Stimulated activated CD8-positive, alpha-beta memory T cell treated with anti-CD3 and anti-CD28 coated beads, Interleukin-4, amount 100 ng/mL, for 1 hour (primary cell): Measurements from ENCODE around the gene NANOG.
"Not testable (repeated sequence)": the region's sequence is repeated elsewhere in the genome, so short reads cannot be mapped to it uniquely, and the experiment has no call there.

ENCODE experiments used
- DNase-seq, 2 donors: peaks; one replicate each; pipeline ENCODE4 v3.0.0-alpha.2; 2020; ENCODE audit warnings: low read depth in 2 of 2, low spot score in 1 of 2

Gene NANOG

GRCh38 chr12:7788884-7789528 lies at the start of gene NANOG:
Gene NANOG (plus strand): TSS chr12:7789402. CDS start chr12:7789615, 213 bp downstream.
- DNase-seq: not testable (repeated sequence)

GRCh38 chr12:7747246-7747645 lies 42.0 kb upstream of the NANOG start, which contains the start of gene CLEC4C:
Gene CLEC4C (minus strand): TSS chr12:7747375. CDS start chr12:7747348, 27 bp downstream.
- DNase-seq: no peak

GRCh38 chr12:7748852-7749251 lies 40.4 kb upstream of the NANOG start:
- DNase-seq: no peak

- DNase-seq: no peak
Measured at GRCh38 chr12:7749442-7749841, 39.8 kb upstream of the NANOG start.

GRCh38 chr12:7750350-7750749 lies 38.9 kb upstream of the NANOG start:
- DNase-seq: no peak

- no peak for DNase-seq
Measured at GRCh38 chr12:7751394-7751793, 37.8 kb upstream of the NANOG start.

- not testable (repeated sequence) for DNase-seq
Measured at GRCh38 chr12:7751941-7752922, 37.0 kb upstream of the NANOG start.

- DNase-seq: not testable (repeated sequence)
Measured at GRCh38 chr12:7755668-7756067, 33.5 kb upstream of the NANOG start.

- no peak for DNase-seq
Measured at GRCh38 chr12:7756993-7757392, 32.2 kb upstream of the NANOG start.

- no peak for DNase-seq
Measured at GRCh38 chr12:7758766-7759140, 30.4 kb upstream of the NANOG start.

GRCh38 chr12:7769999-7770398 lies 19.2 kb upstream of the NANOG start:
- no peak for DNase-seq

- DNase-seq: no peak
Measured at GRCh38 chr12:7781274-7781673, 7.9 kb upstream of the NANOG start.

GRCh38 chr12:7782055-7782454 lies 7.1 kb upstream of the NANOG start:
- no peak for DNase-seq

GRCh38 chr12:7783433-7783832 lies 5.8 kb upstream of the NANOG start:
- DNase-seq: not testable (repeated sequence)

- DNase-seq: no peak
Measured at GRCh38 chr12:7784701-7785100, 4.5 kb upstream of the NANOG start.

GRCh38 chr12:7787574-7788293 lies 1.5 kb upstream of the NANOG start:
- DNase-seq: no peak

GRCh38 chr12:7788294-7788660 lies 925 bp upstream of the NANOG start:
- DNase-seq: no peak

- DNase-seq: no peak
Measured at GRCh38 chr12:7793211-7793610, 4.0 kb downstream of the NANOG start.

GRCh38 chr12:7797269-7797668 lies 8.1 kb downstream of the NANOG start:
- not testable (repeated sequence) for DNase-seq

GRCh38 chr12:7797698-7798398 lies 8.6 kb downstream of the NANOG start:
- DNase-seq: no peak

- not testable (repeated sequence) for DNase-seq
Measured at GRCh38 chr12:7798750-7799308, 9.6 kb downstream of the NANOG start.
